ENCODE measurements around the gene TMEM106A.
"Not testable (repeated sequence)": the region's sequence is repeated elsewhere in the genome, so short reads cannot be mapped to it uniquely, and the experiment has no call there.

DNA sequence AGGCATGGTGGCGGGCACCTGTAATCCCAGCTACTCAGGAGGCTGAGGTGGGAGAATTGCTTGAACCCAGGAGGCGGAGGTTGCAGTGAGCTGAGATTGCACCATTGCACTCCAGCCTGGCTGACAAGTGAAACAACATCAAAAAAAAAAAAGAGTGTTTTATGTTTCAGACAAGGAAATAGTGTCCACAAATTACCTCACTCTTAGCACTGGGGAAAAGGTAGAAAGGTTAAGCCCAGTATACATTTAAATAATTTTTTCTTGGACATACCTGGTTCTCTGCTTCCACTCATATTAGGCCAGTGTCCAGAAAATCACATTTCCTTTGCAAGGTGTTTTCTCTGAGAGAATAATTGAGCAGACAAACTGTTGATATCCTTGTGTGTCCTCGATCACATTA, 8.7 kb upstream of the TMEM106A start:
- TF ChIP-seq, protein P1, sequence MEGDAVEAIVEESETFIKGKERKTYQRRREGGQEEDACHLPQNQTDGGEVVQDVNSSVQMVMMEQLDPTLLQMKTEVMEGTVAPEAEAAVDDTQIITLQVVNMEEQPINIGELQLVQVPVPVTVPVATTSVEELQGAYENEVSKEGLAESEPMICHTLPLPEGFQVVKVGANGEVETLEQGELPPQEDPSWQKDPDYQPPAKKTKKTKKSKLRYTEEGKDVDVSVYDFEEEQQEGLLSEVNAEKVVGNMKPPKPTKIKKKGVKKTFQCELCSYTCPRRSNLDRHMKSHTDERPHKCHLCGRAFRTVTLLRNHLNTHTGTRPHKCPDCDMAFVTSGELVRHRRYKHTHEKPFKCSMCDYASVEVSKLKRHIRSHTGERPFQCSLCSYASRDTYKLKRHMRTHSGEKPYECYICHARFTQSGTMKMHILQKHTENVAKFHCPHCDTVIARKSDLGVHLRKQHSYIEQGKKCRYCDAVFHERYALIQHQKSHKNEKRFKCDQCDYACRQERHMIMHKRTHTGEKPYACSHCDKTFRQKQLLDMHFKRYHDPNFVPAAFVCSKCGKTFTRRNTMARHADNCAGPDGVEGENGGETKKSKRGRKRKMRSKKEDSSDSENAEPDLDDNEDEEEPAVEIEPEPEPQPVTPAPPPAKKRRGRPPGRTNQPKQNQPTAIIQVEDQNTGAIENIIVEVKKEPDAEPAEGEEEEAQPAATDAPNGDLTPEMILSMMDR (IDR thresholded peaks at IDR 0.05) = not testable (repeated sequence)
- not testable (repeated sequence) for TF ChIP-seq POLR2A (IDR thresholded peaks at IDR 0.05)
